ENCODE results near the gene TNFRSF21.
"Not testable (repeated sequence)": the region's sequence is repeated elsewhere in the genome, so short reads cannot be mapped to it uniquely, and the experiment has no call there.

The TNFRSF21 gene

GRCh38 chr6:47343600-47343999 is 33.9 kb upstream of the TNFRSF21 start:
- in situ Hi-C loops (cut with HindIII; ENCODE audit: low sequenced_read_pairs): no loop called here
- no peak for TF ChIP-seq CTCF (IDR thresholded peaks at IDR 0.05; ENCODE audit: low read depth, low read length)
- no peak overlapping the region for H3K4me3 ChIP-seq (ENCODE audit: low read depth, low read length)
- DNase-seq (ENCODE audit: low read depth, low spot score): no peak

- no peak overlapping the region for H3K4me3 ChIP-seq (ENCODE audit: low read depth, low read length)
- no peak for TF ChIP-seq CTCF (IDR thresholded peaks at IDR 0.05; ENCODE audit: low read depth, low read length)
- in situ Hi-C loops (cut with HindIII; ENCODE audit: low sequenced_read_pairs): no loop called here
- DNase-seq (ENCODE audit: low read depth, low spot score): no peak
These were observed 33.1 kb upstream of the TNFRSF21 start for GRCh38 chr6:47342824-47343223.

GRCh38 chr6:47337519-47337918 is 27.8 kb upstream of the TNFRSF21 start:
- no peak overlapping the region for H3K4me3 ChIP-seq (ENCODE audit: low read depth, low read length)
- no peak for DNase-seq (ENCODE audit: low read depth, low spot score)
- in situ Hi-C loops (cut with HindIII; ENCODE audit: low sequenced_read_pairs): no loop called here
- TF ChIP-seq CTCF (IDR thresholded peaks at IDR 0.05; ENCODE audit: low read depth, low read length): no peak

- no peak for DNase-seq (ENCODE audit: low read depth, low spot score)
- in situ Hi-C loops (cut with HindIII; ENCODE audit: low sequenced_read_pairs): no loop called here
- no peak for TF ChIP-seq CTCF (IDR thresholded peaks at IDR 0.05; ENCODE audit: low read depth, low read length)
- no peak overlapping the region for H3K4me3 ChIP-seq (ENCODE audit: low read depth, low read length)
These were observed 26.6 kb upstream of the TNFRSF21 start for GRCh38 chr6:47336334-47336733.

GRCh38 chr6:47335466-47335865 is 25.8 kb upstream of the TNFRSF21 start:
- no peak for DNase-seq (ENCODE audit: low read depth, low spot score)
- in situ Hi-C loops (cut with HindIII; ENCODE audit: low sequenced_read_pairs): no loop called here
- TF ChIP-seq CTCF (IDR thresholded peaks at IDR 0.05; ENCODE audit: low read depth, low read length): no peak
- H3K4me3 ChIP-seq (ENCODE audit: low read depth, low read length): no peak overlapping the region

- no peak overlapping the region for H3K4me3 ChIP-seq (ENCODE audit: low read depth, low read length)
- no peak for DNase-seq (ENCODE audit: low read depth, low spot score)
- in situ Hi-C loops (cut with HindIII; ENCODE audit: low sequenced_read_pairs): no loop called here
- no peak for TF ChIP-seq CTCF (IDR thresholded peaks at IDR 0.05; ENCODE audit: low read depth, low read length)
These were observed 24.6 kb upstream of the TNFRSF21 start for GRCh38 chr6:47334334-47334733.

- H3K4me3 ChIP-seq (ENCODE audit: low read depth, low read length); DNase-seq (ENCODE audit: low read depth, low spot score); in situ Hi-C loops (cut with HindIII; ENCODE audit: low sequenced_read_pairs): not testable (repeated sequence)
These were observed 18.9 kb upstream of the TNFRSF21 start for GRCh38 chr6:47328606-47329005.

- H3K4me3 ChIP-seq (ENCODE audit: low read depth, low read length); in situ Hi-C loops (cut with HindIII; ENCODE audit: low sequenced_read_pairs); DNase-seq (ENCODE audit: low read depth, low spot score): not testable (repeated sequence)
These were observed 18.4 kb upstream of the TNFRSF21 start for GRCh38 chr6:47328139-47328538.

Data from astrocyte of the spinal cord (primary cell).